ENCODE results near the gene LAMA5. TPM values are rescaled to one million over a fixed set of nuclear protein-coding genes. Genes with fewer than 3 reads are reported as not detected.

The LAMA5 gene
- total and polyA plus RNA-seq, 2 of the 8 experiments (the other 6 are each of a cell fraction or from before 2014, with no cell fraction given) = 34.4 to 225 TPM

GRCh38 chr20:62311150-62311549 is 56.0 kb downstream of the LAMA5 start (continued):
- TF ChIP-seq SRF (IDR thresholded peaks at IDR 0.05; ENCODE audit: low read depth, low read length) (no peak), CHD1 (IDR thresholded peaks at IDR 0.05; ENCODE audit: low read depth, low read length) (no peak), EP300 (IDR thresholded peaks at IDR 0.05; ENCODE audit: borderline replicate concordance in 1 of 2, low read depth in 2 of 2, low read length in 2 of 2) (no peak), NRF1 (IDR thresholded peaks at IDR 0.05; ENCODE audit: low read depth, low read length) (no peak), KDM4A (IDR thresholded peaks at IDR 0.05; ENCODE audit: low read depth, low read length, severe bottlenecking) (no peak), SUZ12 (IDR thresholded peaks at IDR 0.05; ENCODE audit: low read length) (no peak), NANOG (IDR thresholded peaks at IDR 0.05; ENCODE audit: insufficient read depth, low read depth, low read length, poor library complexity, severe bottlenecking) (no peak), CREB1 (IDR thresholded peaks at IDR 0.05) (no peak), EGR1 (IDR thresholded peaks at IDR 0.05; ENCODE audit: borderline replicate concordance, low read depth, low read length) (no peak)

Measured in H1 (cell line).